Esophagus muscularis mucosa (tissue), 4 donors: ENCODE data around the gene NFASC.

ENCODE experiments used
- EP300 ChIP-seq: sonication (generic); formaldehyde crosslinking; IDR thresholded peaks from one replicate; pipeline ENCODE4 v1.6.1; 2017; ENCODE audit warnings: antibody characterized with exemption
- POLR2A ChIP-seq: fragments of 450-650 bp; IDR thresholded peaks from one replicate; pipeline ENCODE4 v1.6.1; 2017; ENCODE audit warnings: antibody characterized with exemption, moderate library complexity, mild to moderate bottlenecking, low read depth
- POLR2AphosphoS5 ChIP-seq, 2 donors: sonication (generic); formaldehyde crosslinking; IDR thresholded peaks; one replicate each; pipeline ENCODE4 v1.6.1; 2017; ENCODE audit warnings: antibody characterized with exemption in 2 of 2
- TF ChIP-seq, protein P1 (sequence below), 3 experiments: fragments of 200-600 bp in 2 of 3; fragments of 450-650 bp in 1 of 3; sonication (generic) in 2 of 3; IDR thresholded peaks; one replicate each; pipeline ENCODE4 v1.5.1; 2017 to 2019; ENCODE audit warnings: antibody characterized with exemption in 3 of 3, mild to moderate bottlenecking in 2 of 3, moderate library complexity in 1 of 3

- TF ChIP-seq, protein P1, sequence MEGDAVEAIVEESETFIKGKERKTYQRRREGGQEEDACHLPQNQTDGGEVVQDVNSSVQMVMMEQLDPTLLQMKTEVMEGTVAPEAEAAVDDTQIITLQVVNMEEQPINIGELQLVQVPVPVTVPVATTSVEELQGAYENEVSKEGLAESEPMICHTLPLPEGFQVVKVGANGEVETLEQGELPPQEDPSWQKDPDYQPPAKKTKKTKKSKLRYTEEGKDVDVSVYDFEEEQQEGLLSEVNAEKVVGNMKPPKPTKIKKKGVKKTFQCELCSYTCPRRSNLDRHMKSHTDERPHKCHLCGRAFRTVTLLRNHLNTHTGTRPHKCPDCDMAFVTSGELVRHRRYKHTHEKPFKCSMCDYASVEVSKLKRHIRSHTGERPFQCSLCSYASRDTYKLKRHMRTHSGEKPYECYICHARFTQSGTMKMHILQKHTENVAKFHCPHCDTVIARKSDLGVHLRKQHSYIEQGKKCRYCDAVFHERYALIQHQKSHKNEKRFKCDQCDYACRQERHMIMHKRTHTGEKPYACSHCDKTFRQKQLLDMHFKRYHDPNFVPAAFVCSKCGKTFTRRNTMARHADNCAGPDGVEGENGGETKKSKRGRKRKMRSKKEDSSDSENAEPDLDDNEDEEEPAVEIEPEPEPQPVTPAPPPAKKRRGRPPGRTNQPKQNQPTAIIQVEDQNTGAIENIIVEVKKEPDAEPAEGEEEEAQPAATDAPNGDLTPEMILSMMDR (IDR thresholded peaks at IDR 0.05), result no peak
- TF ChIP-seq POLR2A, result no peak
- no peak for TF ChIP-seq POLR2AphosphoS5 (IDR thresholded peaks at IDR 0.05)
- no peak for TF ChIP-seq EP300
These were observed 96.8 kb downstream of the NFASC start for GRCh38 chr1:204967451-204967850.
